ENCODE measurements around the gene GDPD4.

DNA sequence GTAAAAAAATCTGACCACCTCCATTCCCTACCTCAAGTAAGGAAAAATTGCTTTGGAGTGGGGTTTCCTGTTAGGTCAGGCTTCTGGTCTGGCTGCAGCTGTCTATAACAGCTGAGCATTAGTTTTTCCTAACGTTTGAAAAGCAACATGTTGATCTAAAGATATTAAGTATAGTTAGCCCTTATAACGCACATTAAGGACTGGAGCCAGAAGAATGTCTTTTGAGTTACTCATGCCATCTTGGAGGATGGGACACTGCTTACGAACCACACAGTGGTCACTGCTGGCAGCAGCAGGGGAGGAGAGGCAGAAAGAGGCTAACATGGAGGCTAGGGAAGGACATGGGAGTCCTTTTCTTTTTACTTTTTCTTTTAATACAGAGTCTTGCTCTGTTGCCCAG lies 44.1 kb upstream of the GDPD4 start:
- no peak for TF ChIP-seq CTCF (IDR thresholded peaks at IDR 0.05)
- TF ChIP-seq POLR2AphosphoS5 (IDR thresholded peaks at IDR 0.05; ENCODE audit: low read depth, low read length) = no peak
- TF ChIP-seq TCF7L2 (IDR thresholded peaks at IDR 0.05; ENCODE audit: low read depth, low read length) = no peak
- no peak for TF ChIP-seq SIN3A (IDR thresholded peaks at IDR 0.05; ENCODE audit: borderline replicate concordance, insufficient read depth, low read depth, low read length)
- no peak for TF ChIP-seq REST (IDR thresholded peaks at IDR 0.05; ENCODE audit: insufficient read depth in 1 of 2, low read depth in 2 of 2, low read length in 1 of 2)
